ENCODE results near the gene DPEP1. TPM values are rescaled to one million over a fixed set of nuclear protein-coding genes. Genes with fewer than 3 reads are reported as not detected.
"Not testable (repeated sequence)": the region's sequence is repeated elsewhere in the genome, so short reads cannot be mapped to it uniquely, and the experiment has no call there.

The DPEP1 gene
- total RNA-seq, 1 donor from 2014 or later = 0.51 TPM

DNA sequence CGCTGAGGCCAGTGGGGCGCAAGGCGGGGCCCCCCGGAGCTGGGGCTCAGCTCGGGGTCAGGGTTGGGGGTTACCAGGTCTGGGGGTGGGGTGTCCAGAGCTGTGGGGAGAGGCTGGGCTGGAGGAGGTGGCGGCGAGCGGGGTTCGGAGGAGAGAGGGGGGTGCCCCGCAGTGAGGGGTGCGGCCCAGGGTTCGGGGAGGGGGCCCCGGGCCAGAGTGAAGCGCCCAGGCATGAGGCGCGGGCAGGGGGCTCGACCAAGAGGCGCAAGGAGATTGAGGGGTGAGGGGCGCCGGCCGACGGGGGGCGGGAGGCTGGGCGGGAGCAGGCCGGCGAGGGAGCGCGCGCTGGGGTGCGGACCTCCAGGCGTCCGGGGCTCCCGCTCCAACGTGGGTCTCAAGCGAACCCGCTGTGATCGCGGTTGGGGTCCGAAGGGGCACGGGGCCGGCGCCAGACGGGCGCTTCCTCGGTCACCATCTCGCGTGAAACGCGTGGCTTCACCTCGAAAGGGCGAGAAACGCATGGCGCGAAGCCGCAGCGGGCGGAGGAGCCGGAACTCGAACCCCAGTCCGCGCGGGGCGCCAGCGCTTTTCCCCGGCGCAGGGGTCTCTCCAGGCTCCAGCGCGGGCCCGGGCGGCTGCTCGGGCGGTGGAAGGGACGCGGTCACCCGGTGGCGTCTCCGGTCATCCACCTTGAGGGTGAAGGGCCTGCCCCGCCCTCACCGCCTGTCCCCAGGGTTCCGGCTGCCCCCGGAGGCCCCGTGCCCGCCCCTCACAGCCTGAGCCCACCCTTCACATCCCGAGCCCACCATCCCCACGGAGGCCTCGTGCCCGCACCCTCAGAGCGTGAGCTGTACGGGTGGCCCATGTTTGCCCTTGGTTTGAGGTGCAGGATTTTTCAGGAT, 37.0 kb upstream of the DPEP1 start:
- DNase-seq (ENCODE audit: low spot score) = no peak

DNA sequence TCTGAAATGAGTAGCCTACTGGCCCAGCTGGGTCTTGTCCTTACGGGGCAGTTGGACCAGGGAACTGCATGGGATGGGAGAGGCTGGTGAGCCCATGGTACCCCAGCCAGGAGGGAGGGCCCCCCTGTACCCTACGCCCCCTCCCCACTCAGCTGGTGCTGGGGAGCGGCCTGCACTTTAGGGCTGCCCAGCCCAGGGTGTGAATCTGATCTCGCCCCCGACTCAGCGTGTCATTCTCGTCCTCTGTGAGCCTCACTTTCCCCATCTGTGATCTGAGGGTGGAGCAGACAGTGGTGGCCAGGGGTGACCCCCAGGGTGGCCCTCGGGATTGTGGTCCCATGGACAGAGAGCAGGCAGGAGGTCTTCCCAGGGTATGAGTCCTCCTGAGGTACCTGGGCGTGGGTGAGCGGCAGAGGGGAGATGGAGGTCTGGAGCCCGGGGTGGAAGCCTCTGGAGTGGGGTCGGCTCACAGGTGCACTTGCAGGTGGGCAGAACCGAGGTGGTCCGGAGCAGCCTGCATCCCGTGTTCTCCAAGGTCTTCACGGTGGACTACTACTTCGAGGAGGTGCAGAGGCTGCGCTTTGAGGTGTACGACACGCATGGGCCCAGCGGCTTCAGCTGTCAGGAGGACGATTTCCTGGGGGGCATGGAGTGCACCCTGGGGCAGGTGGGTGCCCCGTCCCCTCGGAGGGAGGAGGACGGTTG, 36.2 kb upstream of the DPEP1 start:
- DNase-seq (ENCODE audit: low spot score) = no peak

DNA sequence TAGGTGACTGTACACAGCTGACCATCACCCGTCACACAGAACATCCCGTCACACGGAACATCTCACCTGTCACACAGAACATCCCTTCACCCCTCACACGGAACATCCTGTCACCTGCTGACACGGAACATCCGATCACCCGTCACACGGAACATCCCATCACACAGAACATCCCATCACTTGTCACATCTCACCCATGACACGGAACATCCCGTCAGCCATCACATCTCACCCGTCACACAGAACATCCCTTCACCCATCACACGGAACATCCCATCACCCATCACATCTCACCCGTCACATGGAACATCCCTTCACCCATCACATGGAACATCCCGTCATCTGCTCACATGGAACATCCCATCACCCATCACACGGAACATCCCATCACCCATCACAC, 34.1 kb upstream of the DPEP1 start:
- no peak for DNase-seq (ENCODE audit: low spot score)

GRCh38 chr16:89581045-89581695, 32.3 kb upstream of the DPEP1 start:
- no peak for DNase-seq (ENCODE audit: low spot score)

GRCh38 chr16:89581861-89582563, 31.4 kb upstream of the DPEP1 start:
- DNase-seq (ENCODE audit: low spot score) = no peak

DNA sequence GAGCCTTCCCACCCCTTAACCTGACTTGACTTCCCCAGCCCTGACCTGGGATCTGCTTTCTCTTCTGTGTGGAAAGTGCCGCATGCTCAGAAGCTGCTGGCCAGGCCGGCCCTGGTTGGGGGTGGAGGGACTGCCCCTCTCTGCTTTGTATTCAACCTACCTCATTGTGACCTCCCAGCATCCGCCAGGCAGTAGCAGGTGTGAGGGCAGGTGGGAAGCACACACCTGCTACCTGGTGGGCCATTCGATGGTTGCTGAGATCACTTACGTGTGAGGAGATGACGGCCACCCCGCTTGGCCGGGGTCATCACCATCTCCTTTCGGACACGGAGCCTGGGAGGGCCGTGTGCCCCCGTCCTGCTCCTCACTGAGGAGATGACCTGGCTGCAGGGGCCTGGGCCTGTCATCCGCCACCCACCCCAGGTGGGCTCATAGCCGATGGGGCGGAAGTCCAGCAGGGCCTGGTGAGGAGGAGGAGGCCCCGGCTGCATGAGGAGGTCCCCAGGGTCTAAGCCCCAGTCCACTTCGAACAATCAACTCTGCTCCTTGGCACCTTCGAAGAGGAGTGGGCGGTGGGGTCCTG, 30.7 kb upstream of the DPEP1 start:
- DNase-seq (ENCODE audit: low spot score) = no peak

- DNase-seq (ENCODE audit: low spot score) = no peak
These were observed 30.1 kb upstream of the DPEP1 start for GRCh38 chr16:89583197-89583894.

- no peak for DNase-seq (ENCODE audit: low spot score)
These were observed 29.4 kb upstream of the DPEP1 start for GRCh38 chr16:89583895-89584644.

DNA sequence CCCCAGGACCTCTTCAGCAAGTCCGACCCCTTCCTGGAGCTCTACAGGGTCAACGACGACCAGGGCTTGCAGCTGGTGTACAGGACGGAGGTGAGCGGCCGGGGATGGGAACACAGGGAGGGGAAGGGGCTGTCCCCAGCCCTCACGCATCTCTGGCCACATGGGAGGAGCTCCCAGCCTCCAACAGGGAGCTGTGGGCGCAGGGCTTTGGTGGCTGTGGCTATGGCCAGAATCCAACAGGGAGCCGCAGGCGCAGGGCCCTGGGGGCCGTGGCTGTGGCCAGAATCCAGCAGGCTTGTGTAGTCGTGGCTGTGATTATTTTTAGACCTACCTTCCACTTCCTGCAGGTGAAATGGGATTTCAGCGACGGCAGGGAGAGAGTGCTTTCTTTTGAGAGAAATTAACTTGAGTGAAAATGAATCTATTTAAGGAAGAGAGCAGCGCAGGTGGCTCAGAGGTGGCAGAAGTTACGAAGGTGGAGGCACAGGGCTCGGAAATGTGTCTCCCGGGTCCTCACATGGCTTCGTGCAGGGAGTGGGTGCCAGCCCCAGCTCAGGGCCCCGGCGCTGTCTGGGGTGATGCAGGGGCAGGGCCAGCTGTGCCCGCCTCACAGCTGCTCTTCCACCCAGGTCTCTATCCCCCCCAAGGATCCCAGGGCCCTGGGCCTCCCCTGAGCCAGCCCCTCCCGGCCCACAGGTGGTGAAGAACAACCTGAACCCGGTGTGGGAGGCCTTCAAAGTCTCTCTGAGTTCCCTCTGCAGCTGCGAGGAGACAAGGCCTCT, 28.5 kb upstream of the DPEP1 start:
- DNase-seq (ENCODE audit: low spot score) = no peak

DNA sequence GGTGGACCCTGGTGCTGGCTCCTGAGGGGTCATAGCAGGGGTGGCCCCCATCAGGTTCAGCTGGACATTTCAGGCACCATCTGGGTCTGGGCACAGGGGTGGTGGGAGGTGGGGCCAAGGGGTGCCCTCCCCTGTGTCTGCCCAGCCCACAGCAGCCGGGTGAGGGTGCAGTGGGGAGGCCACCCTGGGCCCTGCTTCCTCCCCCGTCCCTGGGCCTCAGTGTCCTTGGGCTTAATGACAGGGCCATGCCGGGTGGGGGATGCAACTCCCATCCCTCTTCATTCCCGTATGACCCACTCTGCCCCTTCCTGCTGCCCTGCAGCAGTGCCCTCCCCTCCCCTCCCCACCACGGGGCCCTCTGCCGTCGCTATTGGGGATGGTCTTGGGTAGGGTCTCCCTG, 27.2 kb upstream of the DPEP1 start:
- no peak for DNase-seq (ENCODE audit: low spot score)

- DNase-seq (ENCODE audit: low spot score) = no peak
These were observed 26.6 kb upstream of the DPEP1 start for GRCh38 chr16:89586853-89587252.

DNA sequence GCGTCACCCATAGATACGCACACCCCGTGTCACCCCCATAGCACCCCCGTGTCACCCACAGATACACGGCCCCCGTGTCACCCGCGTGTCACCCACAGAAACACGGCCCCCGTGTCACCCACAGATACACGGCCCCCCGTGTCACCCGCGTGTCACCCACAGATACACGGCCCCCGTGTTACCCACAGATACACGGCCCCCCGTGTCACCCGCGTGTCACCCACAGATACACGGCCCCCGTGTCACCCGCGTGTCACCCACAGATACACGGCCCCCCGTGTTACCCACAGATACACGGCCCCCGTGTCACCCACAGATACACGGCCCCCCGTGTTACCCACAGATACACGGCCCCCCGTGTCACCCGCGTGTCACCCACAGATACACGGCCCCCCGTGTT, 25.8 kb upstream of the DPEP1 start:
- DNase-seq (ENCODE audit: low spot score) = not testable (repeated sequence)

- DNase-seq (ENCODE audit: low spot score) = no peak
These were observed 24.9 kb upstream of the DPEP1 start for GRCh38 chr16:89588413-89589109.

- DNase-seq (ENCODE audit: low spot score) = no peak
These were observed 24.1 kb upstream of the DPEP1 start for GRCh38 chr16:89589241-89589926.

- DNase-seq (ENCODE audit: low spot score) = no peak
These were observed 19.6 kb upstream of the DPEP1 start for GRCh38 chr16:89593841-89594240.

GRCh38 chr16:89595330-89596060, 17.9 kb upstream of the DPEP1 start:
- no peak for DNase-seq (ENCODE audit: low spot score)

Data from mesenteric fat pad (tissue), 1 donor.